Measurements from ENCODE around the gene MRPL54.

The MRPL54 gene

GRCh38 chr19:3732108-3732507 lies 30.4 kb upstream of the MRPL54 start:
- Histone ChIP-seq H3K4me1 (ENCODE audit: control insufficient read depth in 1 of 2, insufficient read depth in 2 of 2, low read length in 2 of 2) (no peaks in the 10 kb centered on the region), H3K79me2 (ENCODE audit: control insufficient read depth, insufficient read depth, low read length, poor library complexity) (no peaks in the 10 kb centered on the region), H3K27me3 (ENCODE audit: insufficient read depth, low read length) (no peaks in the 10 kb centered on the region), H2BK120ac (ENCODE audit: insufficient read depth, low read length, poor library complexity) (no peak overlapping the region), H4K12ac (ENCODE audit: low read depth, low read length) (no peak overlapping the region), H3K4ac (ENCODE audit: low read depth, low read length) (no peak overlapping the region), H2AK5ac (ENCODE audit: low read length) (no peak overlapping the region), H3K36me3 (ENCODE audit: control insufficient read depth in 1 of 2, insufficient read depth in 2 of 2, low read length in 2 of 2) (peaks cover 8 to 19% of the 10 kb centered on the region in 2 experiments), H2BK5ac (ENCODE audit: low read depth, low read length, poor library complexity) (no peak overlapping the region), H3K14ac (ENCODE audit: low read length) (no peak overlapping the region), H3K79me1 (ENCODE audit: low read length) (no peaks in the 10 kb centered on the region), H3K23ac (ENCODE audit: low read length) (no peak overlapping the region), H3K4me3 (ENCODE audit: low read depth, low read length) (no peak overlapping the region), H3K27ac (ENCODE audit: low read depth, low read length) (no peak overlapping the region), H2BK12ac (ENCODE audit: low read length) (no peak overlapping the region), H4K91ac (ENCODE audit: low read depth, low read length) (no peak overlapping the region), H3K4me2 (ENCODE audit: low read length) (no peak overlapping the region), H4K8ac (ENCODE audit: low read depth, low read length) (no peak overlapping the region), H3K9me3 (ENCODE audit: insufficient read depth, low read depth, low read length) (peaks cover 3% of the 10 kb centered on the region), H3K9ac (ENCODE audit: low read length) (no peak overlapping the region), H3K18ac (ENCODE audit: low read length) (no peak overlapping the region), H2AFZ (ENCODE audit: insufficient read depth, low read length, poor library complexity) (no peak overlapping the region)
- DNase-seq = no peak
- no CpG with 5 or more reads among the region's 1 CpG for WGBS (ENCODE audit: extremely low coverage, insufficient coverage, insufficient read length)

GRCh38 chr19:3733549-3734309 lies 28.8 kb upstream of the MRPL54 start:
- no peak overlapping the region for H2BK12ac ChIP-seq (ENCODE audit: low read length)
- H2BK120ac ChIP-seq (ENCODE audit: insufficient read depth, low read length, poor library complexity) = no peak overlapping the region
- no peak overlapping the region for H3K9ac ChIP-seq (ENCODE audit: low read length)
- H3K4me2 ChIP-seq (ENCODE audit: low read length) = no peak overlapping the region
- no peak overlapping the region for H3K18ac ChIP-seq (ENCODE audit: low read length)
- no peak overlapping the region for H2BK5ac ChIP-seq (ENCODE audit: low read depth, low read length, poor library complexity)
- no peak overlapping the region for H3K4ac ChIP-seq (ENCODE audit: low read depth, low read length)
- H3K36me3 ChIP-seq (ENCODE audit: control insufficient read depth in 1 of 2, insufficient read depth in 2 of 2, low read length in 2 of 2) = peaks cover 15 to 22% of the 10 kb centered on the region in 2 experiments
- no peaks in the 10 kb centered on the region for H3K4me1 ChIP-seq (ENCODE audit: control insufficient read depth in 1 of 2, insufficient read depth in 2 of 2, low read length in 2 of 2)
- H3K79me1 ChIP-seq (ENCODE audit: low read length) = no peaks in the 10 kb centered on the region
- H3K27ac ChIP-seq (ENCODE audit: low read depth, low read length) = no peak overlapping the region
- no peak overlapping the region for H3K14ac ChIP-seq (ENCODE audit: low read length)
- no peak for DNase-seq
- H3K27me3 ChIP-seq (ENCODE audit: insufficient read depth, low read length) = no peaks in the 10 kb centered on the region
- H3K9me3 ChIP-seq (ENCODE audit: insufficient read depth, low read depth, low read length) = peaks cover 7% of the 10 kb centered on the region
- no peak overlapping the region for H2AFZ ChIP-seq (ENCODE audit: insufficient read depth, low read length, poor library complexity)
- no peak overlapping the region for H3K4me3 ChIP-seq (ENCODE audit: low read depth, low read length)
- no peaks in the 10 kb centered on the region for H3K79me2 ChIP-seq (ENCODE audit: control insufficient read depth, insufficient read depth, low read length, poor library complexity)
- H2AK5ac ChIP-seq (ENCODE audit: low read length) = no peak overlapping the region
- no CpG with 5 or more reads among the region's 20 CpGs for WGBS (ENCODE audit: extremely low coverage, insufficient coverage, insufficient read length)
- H4K12ac ChIP-seq (ENCODE audit: low read depth, low read length) = no peak overlapping the region
- no peak overlapping the region for H4K8ac ChIP-seq (ENCODE audit: low read depth, low read length)
- no peak overlapping the region for H3K23ac ChIP-seq (ENCODE audit: low read length)
- H4K91ac ChIP-seq (ENCODE audit: low read depth, low read length) = no peak overlapping the region

GRCh38 chr19:3734310-3734600 lies 28.2 kb upstream of the MRPL54 start:
- Histone ChIP-seq H2AFZ (ENCODE audit: insufficient read depth, low read length, poor library complexity) (no peak overlapping the region), H2BK5ac (ENCODE audit: low read depth, low read length, poor library complexity) (no peak overlapping the region)

GRCh38 chr19:3736106-3736724 lies 26.3 kb upstream of the MRPL54 start:
- H3K4me1 ChIP-seq (ENCODE audit: control insufficient read depth in 1 of 2, insufficient read depth in 2 of 2, low read length in 2 of 2) = no peaks in the 10 kb centered on the region
- H2BK120ac ChIP-seq (ENCODE audit: insufficient read depth, low read length, poor library complexity) = no peak overlapping the region
- no peak overlapping the region for H4K8ac ChIP-seq (ENCODE audit: low read depth, low read length)
- H4K12ac ChIP-seq (ENCODE audit: low read depth, low read length) = no peak overlapping the region
- no peak overlapping the region for H3K18ac ChIP-seq (ENCODE audit: low read length)
- H3K9ac ChIP-seq (ENCODE audit: low read length) = no peak overlapping the region
- H3K4ac ChIP-seq (ENCODE audit: low read depth, low read length) = no peak overlapping the region
- peaks cover 19 to 20% of the 10 kb centered on the region in 2 experiments for H3K36me3 ChIP-seq (ENCODE audit: control insufficient read depth in 1 of 2, insufficient read depth in 2 of 2, low read length in 2 of 2)
- H2AK5ac ChIP-seq (ENCODE audit: low read length) = no peak overlapping the region
- H2BK12ac ChIP-seq (ENCODE audit: low read length) = no peak overlapping the region
- no peaks in the 10 kb centered on the region for H3K27me3 ChIP-seq (ENCODE audit: insufficient read depth, low read length)
- H3K27ac ChIP-seq (ENCODE audit: low read depth, low read length) = no peak overlapping the region
- no peaks in the 10 kb centered on the region for H3K79me1 ChIP-seq (ENCODE audit: low read length)
- no peak overlapping the region for H3K4me2 ChIP-seq (ENCODE audit: low read length)
- H3K23ac ChIP-seq (ENCODE audit: low read length) = no peak overlapping the region
- H3K4me3 ChIP-seq (ENCODE audit: low read depth, low read length) = no peak overlapping the region
- H2BK5ac ChIP-seq (ENCODE audit: low read depth, low read length, poor library complexity) = no peak overlapping the region
- H3K14ac ChIP-seq (ENCODE audit: low read length) = no peak overlapping the region
- no CpG with 5 or more reads among the region's 21 CpGs for WGBS (ENCODE audit: extremely low coverage, insufficient coverage, insufficient read length)
- H2AFZ ChIP-seq (ENCODE audit: insufficient read depth, low read length, poor library complexity) = no peak overlapping the region
- H4K91ac ChIP-seq (ENCODE audit: low read depth, low read length) = no peak overlapping the region
- peaks cover 5% of the 10 kb centered on the region for H3K9me3 ChIP-seq (ENCODE audit: insufficient read depth, low read depth, low read length)
- H3K79me2 ChIP-seq (ENCODE audit: control insufficient read depth, insufficient read depth, low read length, poor library complexity) = no peaks in the 10 kb centered on the region
- DNase-seq = no peak

More at GRCh38 chr19:3734310-3734600, 28.2 kb upstream of the MRPL54 start:
- no CpG with 5 or more reads among the region's 14 CpGs for WGBS (ENCODE audit: extremely low coverage, insufficient coverage, insufficient read length)
- Histone ChIP-seq H3K27ac (ENCODE audit: low read depth, low read length) (no peak overlapping the region), H2AK5ac (ENCODE audit: low read length) (no peak overlapping the region), H3K4me2 (ENCODE audit: low read length) (no peak overlapping the region), H3K4ac (ENCODE audit: low read depth, low read length) (no peak overlapping the region), H3K4me1 (ENCODE audit: control insufficient read depth in 1 of 2, insufficient read depth in 2 of 2, low read length in 2 of 2) (no peaks in the 10 kb centered on the region), H3K14ac (ENCODE audit: low read length) (no peak overlapping the region), H3K79me2 (ENCODE audit: control insufficient read depth, insufficient read depth, low read length, poor library complexity) (no peaks in the 10 kb centered on the region), H2BK12ac (ENCODE audit: low read length) (no peak overlapping the region), H3K4me3 (ENCODE audit: low read depth, low read length) (no peak overlapping the region), H4K8ac (ENCODE audit: low read depth, low read length) (no peak overlapping the region), H3K27me3 (ENCODE audit: insufficient read depth, low read length) (no peaks in the 10 kb centered on the region), H4K91ac (ENCODE audit: low read depth, low read length) (no peak overlapping the region), H3K79me1 (ENCODE audit: low read length) (no peaks in the 10 kb centered on the region), H3K18ac (ENCODE audit: low read length) (no peak overlapping the region), H2BK120ac (ENCODE audit: insufficient read depth, low read length, poor library complexity) (no peak overlapping the region), H3K36me3 (ENCODE audit: control insufficient read depth in 1 of 2, insufficient read depth in 2 of 2, low read length in 2 of 2) (peaks cover 18 to 22% of the 10 kb centered on the region in 2 experiments), H3K9ac (ENCODE audit: low read length) (no peak overlapping the region), H3K9me3 (ENCODE audit: insufficient read depth, low read depth, low read length) (peaks cover 7% of the 10 kb centered on the region), H3K23ac (ENCODE audit: low read length) (no peak overlapping the region), H4K12ac (ENCODE audit: low read depth, low read length) (no peak overlapping the region)
- no peak for DNase-seq
